COLO668 (cell line): ENCODE data around the gene MRM3.
"Not testable (repeated sequence)": the region's sequence is repeated elsewhere in the genome, so short reads cannot be mapped to it uniquely, and the experiment has no call there.

Experiments
- DNase-seq: peaks from one replicate; lab custom pipeline; 2025; ENCODE audit not compliant: unreplicated experiment; lab: John Stamatoyannopoulos, UW

MRM3 gene

GRCh38 chr17:781805-782731 is at the start of gene MRM3, which contains the start of gene GLOD4:
Gene MRM3 (plus strand): TSS chr17:782353. CDS start chr17:782379, 26 bp downstream.
Gene GLOD4 (minus strand): TSS chr17:782280. CDS start chr17:782255, 25 bp downstream.
- peak; percentile 85 for DNase-seq

- peak; percentile 47 for DNase-seq
Measured at GRCh38 chr17:732902-733720, 49.0 kb upstream of the MRM3 start.

GRCh38 chr17:733743-734142 is 48.4 kb upstream of the MRM3 start:
- DNase-seq, result peak; percentile 5

- DNase-seq, result no peak
Measured at GRCh38 chr17:737561-738113, 44.5 kb upstream of the MRM3 start.

- DNase-seq, result no peak
Measured at GRCh38 chr17:740240-741017, 41.7 kb upstream of the MRM3 start.

GRCh38 chr17:742147-742793 is 39.9 kb upstream of the MRM3 start:
- DNase-seq, result no peak

- no peak for DNase-seq
Measured at GRCh38 chr17:743139-743538, 39.0 kb upstream of the MRM3 start.

GRCh38 chr17:744937-745336 is 37.2 kb upstream of the MRM3 start:
- no peak for DNase-seq

GRCh38 chr17:745406-745805 is 36.7 kb upstream of the MRM3 start:
- no peak for DNase-seq

- no peak for DNase-seq
Measured at GRCh38 chr17:746181-746580, 36.0 kb upstream of the MRM3 start.

- no peak for DNase-seq
Measured at GRCh38 chr17:746783-747629, 35.1 kb upstream of the MRM3 start.

GRCh38 chr17:748604-749003 is 33.5 kb upstream of the MRM3 start:
- DNase-seq, result not testable (repeated sequence)

- DNase-seq, result not testable (repeated sequence)
Measured at GRCh38 chr17:749359-749758, 32.8 kb upstream of the MRM3 start.

- no peak for DNase-seq
Measured at GRCh38 chr17:750431-751037, 31.6 kb upstream of the MRM3 start.

- peak; percentile 35 for DNase-seq
Measured at GRCh38 chr17:751269-752001, 30.7 kb upstream of the MRM3 start.

GRCh38 chr17:752002-752619 is 30.0 kb upstream of the MRM3 start, which contains the start of gene GEMIN4:
Gene GEMIN4 (minus strand): TSS chr17:752264. CDS start chr17:752142, 122 bp downstream.
- peak; percentile 91 for DNase-seq

- DNase-seq, result no peak
Measured at GRCh38 chr17:752620-753219, 29.4 kb upstream of the MRM3 start.
